Frontal cortex (tissue), 4 donors: Measurements from ENCODE around the gene SLC25A13. TPM values are rescaled to one million over a fixed set of nuclear protein-coding genes. Genes with fewer than 3 reads are reported as not detected.

Source experiments
- DNase-seq, 2 donors: peaks; one replicate each; pipeline ENCODE4 v3.0.0; 2012; ENCODE audit warnings: low spot score in 2 of 2
- FAIRE-seq: peaks from 2 replicates; lab custom pipeline; 2012; peaks lifted over from hg19 to GRCh38; lab: Jason Lieb, UNC
- total RNA-seq: library from RNA; depleted of rRNA; stranded (reverse); fragments of >200 nt; gene quantifications from one replicate; pipeline ENCODE4 v1.2.3, GENCODE V29; 2014
- donor health status: control.
- donor health status: control.
- donor health status: control.

The SLC25A13 gene
- total RNA-seq, 1 donor from 2014 or later = 11.4 TPM

DNA sequence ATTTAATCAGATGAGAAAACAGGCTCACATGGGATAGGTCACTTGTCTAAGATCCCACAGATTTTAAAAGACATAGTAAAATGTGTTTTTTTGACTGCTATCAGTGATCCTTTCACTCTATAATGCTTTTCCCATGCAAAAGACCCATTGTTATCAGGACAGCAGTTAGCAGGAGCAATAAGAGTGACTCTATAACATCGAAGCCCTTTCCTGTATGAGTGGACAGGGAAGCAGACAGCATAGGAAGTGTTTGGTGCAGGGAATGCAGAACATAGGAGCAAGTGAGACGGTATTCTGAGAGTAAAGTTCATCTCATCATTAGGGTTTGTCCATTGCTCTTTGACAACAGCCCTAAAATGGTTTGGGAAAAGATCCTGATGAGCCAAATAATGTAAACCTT is 68.5 kb downstream of the SLC25A13 start:
- no peak for FAIRE-seq
- no peak for DNase-seq

DNA sequence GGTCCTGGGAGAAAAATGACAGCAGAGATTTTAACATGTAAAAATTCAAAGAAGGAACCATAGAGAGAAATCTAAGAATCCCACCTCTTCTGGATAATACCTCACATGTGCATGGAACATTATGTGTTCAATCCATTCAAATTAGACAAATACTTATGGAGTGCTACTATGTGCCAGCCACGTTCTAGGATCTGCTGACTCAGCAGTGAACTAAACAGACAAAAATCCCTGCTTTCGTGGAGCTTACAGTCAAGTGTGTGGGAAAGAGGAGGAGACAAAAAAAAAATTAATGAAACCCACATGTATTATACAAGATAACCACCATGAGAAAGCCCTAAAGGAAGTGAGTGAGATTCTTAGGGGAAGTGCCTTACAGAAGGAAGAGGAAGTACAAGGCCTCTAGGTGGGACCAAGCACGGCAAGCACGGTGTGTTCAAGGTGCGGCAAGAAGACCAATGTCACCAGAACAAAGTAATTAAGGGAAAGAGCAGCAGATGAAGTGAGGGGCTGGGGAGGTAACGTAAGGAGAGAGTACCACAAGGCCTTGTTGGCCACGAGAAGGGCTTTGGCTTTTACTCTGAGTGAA is 71.0 kb downstream of the SLC25A13 start:
- DNase-seq (no peak), FAIRE-seq (no peak)

DNA sequence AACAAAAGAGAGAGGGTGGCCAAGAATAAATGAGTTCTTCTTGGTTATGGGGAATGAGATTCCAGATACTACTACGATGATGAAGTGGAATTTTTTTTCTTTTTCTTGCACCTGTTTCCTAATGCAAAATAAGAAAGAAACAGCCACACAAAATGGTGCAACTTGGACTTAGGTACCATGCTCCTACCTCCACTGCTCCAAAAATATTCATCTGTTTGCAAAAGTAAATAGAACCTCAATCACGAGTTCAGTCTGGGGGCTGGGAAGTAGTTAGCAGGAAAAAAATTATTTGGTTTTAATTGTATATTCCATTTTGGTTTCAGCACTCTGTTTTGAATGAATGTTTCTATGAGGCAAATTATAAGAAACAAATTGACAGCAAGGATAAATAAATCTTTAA is 73.5 kb downstream of the SLC25A13 start:
- no peak for FAIRE-seq
- no peak for DNase-seq

DNA sequence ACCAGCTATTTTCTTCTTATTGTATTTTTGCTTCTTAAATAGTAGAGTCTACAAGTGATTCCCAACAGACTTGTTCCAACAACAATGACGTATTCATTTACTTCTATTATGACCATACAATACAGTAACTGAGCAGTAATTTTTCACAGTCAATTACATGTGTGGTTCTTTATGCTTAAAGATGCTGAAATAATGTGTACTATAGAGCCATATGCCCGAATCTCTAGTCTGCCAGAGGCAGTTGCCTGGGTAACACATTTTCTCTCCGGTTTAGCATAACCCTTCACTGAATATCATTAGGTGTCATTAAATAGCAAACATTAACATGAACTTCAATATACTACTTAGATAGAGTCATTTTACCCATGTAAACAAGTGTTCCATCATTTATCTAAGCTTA is 75.0 kb downstream of the SLC25A13 start:
- no peak for FAIRE-seq
- no peak for DNase-seq

DNA sequence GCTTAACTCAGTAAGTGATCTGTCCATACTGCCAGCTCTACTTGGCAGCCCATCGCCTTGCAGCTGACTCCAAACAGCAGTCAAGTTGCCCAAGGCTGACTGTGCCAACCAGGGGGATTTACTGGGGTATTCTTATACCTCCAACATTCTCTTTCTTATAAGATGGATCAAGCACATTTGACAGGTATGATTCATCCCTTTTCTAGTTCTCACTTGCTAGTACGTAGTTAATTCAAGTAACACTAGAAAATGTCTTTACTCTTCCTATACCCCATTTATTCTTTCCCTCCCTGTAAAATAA is 77.0 kb downstream of the SLC25A13 start:
- FAIRE-seq (no peak), DNase-seq (no peak)

DNA sequence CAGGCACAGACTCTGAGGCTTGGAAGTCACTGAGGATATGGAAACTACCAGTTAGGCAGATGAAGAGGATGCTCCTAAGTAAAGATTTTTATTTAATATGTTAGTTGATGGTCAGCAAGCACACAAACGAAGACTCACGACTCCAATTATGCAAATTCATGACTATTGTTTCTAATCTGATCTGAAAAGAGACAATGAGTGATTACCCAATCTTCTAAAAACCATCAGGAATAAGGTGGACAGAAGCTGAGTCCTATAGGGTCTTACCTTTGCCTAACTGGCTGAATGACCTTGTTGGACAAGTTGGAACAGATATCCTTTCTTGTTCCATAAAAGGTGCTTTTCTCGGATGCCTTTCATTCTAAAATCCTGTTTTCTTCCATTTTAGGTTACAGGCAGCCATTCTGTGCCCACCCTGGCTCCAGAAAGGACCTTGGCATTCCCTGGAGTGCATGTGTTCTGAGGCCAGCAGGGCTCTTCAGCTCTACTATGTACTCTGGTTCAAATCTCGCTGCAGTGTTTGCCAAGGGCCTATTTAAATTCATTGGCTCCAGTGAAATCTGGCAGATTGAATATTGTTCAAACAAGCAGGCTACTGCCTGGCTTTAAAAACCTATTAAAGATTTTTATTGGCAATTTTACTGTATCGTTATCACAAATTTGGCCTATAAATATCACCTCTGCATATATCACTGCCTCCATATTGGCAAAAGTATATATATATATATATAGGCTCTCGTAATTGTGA is 77.5 kb downstream of the SLC25A13 start:
- FAIRE-seq (no peak), DNase-seq (no peak)

DNA sequence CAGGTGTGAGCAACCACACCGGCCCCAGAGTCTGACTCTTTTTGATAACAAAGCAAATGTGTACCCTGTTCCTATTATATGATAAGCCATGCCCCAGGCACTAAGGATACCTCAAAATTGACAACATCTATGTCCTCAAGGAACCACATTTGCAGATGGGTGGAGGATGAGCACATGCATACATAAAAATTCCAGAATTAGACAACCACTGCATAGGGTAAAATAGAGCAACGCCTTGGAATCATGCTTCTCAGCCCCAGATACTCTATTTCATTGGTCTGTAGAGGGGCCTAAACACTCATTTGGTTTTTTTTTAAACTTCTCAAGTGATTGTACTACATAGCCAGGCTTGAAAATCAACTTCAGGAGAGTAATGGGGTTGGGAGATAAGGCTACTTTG is 78.7 kb downstream of the SLC25A13 start:
- no peak for DNase-seq
- FAIRE-seq = no peak

DNA sequence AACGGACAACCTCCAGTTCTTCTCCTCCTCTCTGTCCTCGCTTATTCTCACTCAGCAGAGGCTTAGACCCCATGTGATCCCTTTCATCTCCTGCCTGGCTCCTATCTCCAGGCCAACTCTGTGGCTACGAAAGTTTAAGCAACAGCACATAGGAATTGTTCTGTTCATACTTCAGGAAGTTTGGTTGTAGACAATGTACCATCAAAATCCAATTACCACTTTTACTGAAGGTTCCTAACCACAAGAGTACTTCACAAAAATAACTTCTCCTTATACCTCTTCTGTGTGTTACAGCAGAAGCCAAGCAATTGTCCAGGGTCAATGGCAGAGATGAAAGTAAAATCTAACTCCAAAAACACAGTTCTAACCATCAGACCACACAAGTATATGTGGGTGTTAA is 80.0 kb downstream of the SLC25A13 start:
- no peak for DNase-seq
- no peak for FAIRE-seq

DNA sequence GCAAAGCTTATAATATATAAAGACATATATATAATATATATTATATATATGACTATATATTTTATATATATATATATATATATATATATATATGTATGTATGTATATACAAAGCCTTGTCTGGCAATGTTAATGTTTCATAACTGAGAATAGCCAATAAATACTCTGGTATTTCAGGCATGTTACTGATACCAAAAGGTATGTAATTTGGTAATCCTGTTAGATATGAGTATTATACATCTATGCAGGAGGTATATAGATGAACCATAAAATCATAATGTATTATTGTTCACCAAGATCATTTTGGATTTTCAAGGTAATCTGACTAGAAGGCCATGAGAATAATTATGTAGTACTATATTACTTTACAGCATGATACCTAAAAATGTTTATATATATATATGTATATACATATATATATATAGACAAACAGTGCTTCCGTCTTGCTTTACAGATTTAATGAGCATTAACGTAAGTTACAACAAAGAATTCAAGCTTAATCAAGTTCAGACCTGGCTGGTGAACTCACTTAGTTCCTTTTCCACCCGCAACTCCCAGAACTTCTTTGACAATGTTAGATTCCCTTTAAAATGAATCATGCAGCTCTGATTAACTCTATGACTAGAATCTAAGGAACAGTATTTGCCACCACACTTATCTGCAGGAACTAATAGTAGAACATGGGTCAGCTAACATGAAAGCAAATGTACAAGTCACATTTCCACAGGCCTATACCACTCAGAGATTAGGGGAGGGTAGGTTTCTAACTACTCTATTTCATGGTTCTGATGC is 82.7 kb downstream of the SLC25A13 start:
- no peak for FAIRE-seq
- DNase-seq = no peak

DNA sequence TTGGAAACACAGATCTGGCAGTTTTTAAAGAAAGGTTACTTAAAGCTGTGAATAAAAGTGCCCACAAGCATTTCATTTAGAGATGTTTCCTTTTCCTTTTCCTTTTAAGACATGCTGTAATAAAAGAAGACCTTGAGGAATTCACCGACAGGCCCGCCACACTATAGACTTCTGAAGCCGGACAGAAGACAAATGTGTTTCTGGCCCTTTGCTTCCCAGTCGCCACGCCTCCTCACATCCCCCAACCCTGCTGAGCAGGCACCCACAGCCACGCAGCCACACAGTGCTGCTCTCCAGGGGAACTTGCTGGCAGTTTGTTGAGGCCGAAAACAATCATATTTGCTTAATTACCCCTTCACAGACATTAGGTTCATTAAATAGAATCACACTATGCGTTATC is 83.4 kb downstream of the SLC25A13 start:
- no peak for DNase-seq
- no peak for FAIRE-seq

DNA sequence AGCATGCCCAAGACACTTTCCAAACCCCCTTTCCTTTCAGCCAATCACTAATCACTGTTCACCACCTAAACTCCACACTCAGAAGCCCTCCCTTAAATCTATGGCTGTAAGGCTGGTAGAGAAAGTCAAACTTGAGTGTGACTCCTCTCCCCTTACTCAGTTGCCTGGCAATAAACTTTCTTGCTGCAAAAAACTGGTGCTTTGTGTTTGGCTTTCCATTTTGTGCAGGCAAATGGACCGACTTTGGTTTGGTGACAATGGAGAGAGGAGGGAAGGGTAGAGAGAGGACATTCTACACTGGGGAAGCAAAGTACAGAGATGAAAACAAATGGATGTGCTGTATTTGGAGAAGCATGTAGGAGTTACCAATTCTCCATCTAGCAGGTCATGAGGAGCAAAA is 84.9 kb downstream of the SLC25A13 start:
- FAIRE-seq (no peak), DNase-seq (no peak)

DNA sequence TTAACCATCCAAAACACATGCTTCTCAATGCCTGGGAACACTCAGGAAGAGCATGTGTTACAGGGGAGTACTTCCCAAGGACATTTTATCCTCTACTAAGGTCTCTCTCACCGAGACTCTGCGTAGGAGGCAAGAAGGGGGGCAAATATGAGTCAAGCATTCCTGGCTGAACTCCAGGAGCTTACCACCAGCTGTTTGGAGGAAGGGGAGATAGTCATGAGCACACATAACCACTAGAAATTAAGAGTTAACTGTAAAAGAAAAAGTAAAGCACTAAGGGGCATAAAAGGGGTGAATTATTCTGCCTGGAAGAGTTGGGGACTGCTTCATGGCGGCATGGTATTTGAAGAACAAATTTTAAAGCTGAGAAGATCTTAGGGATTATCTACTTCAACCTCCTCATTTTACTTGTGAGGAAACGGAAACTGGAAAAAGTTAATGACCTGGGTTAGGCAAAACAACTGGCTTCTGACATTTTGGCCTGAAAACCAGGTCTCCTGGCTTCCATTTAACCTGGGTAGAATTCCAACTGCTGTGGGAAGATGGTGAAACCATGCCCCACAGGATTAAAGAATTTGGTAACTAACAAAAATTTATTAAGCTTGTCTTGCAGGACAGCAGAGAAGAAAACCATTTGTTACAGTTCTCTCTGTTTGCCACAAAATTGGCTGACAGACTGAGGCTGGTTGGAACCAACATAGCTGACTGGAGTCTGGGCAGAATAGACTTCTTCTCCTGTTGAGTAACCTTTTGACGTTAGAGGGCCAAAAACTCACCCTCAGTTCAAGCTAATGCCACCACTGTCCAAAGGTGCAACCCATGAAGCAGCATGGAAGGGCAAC is 85.5 kb downstream of the SLC25A13 start:
- no peak for FAIRE-seq
- no peak for DNase-seq

DNA sequence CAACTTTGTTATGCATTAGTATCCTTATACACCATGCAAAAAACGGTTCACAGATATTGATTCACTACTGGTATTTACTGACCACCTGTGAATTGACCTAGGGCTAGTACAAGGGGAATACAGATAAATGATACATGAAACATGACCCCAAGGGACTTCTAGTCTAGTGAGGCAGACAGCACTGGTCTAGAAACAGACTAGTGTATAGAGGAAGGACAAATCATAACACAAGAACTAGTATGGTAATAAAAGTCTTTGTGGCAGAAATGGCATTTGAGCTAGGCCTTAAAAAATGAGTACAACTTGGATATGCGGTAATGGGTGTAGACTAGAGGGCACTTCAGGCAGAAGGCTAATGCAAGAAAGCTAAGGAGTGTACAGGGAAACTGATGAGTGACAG is 86.6 kb downstream of the SLC25A13 start:
- DNase-seq (no peak), FAIRE-seq (no peak)

DNA sequence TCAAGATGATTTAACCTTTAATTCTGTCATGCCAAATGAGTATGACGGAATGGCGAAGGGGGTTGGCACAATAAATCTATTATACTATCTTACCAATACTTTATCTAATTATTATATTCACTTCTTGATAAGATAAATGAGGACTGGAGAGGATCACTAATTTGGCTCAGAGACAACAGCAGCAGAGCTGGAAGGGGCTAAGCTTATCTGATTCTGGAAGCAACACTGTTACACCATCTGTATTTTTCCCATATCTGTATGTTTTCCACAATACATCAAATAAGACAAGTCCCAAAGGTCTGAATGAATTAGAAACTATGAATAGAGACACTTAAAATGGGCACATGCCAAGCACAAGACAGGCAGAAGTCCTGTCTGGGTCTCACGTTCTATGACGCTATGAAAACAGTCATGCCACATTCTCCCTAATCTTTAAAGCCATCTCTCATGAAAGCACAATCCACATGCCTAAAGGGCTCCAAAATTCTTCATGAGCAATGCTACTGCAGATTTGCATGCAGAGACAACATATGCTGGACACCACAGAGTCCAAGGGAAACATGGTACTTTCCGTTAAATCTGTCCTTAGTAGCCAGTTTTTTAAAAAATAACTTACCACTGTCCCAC is 88.3 kb downstream of the SLC25A13 start:
- no peak for DNase-seq
- no peak for FAIRE-seq

DNA sequence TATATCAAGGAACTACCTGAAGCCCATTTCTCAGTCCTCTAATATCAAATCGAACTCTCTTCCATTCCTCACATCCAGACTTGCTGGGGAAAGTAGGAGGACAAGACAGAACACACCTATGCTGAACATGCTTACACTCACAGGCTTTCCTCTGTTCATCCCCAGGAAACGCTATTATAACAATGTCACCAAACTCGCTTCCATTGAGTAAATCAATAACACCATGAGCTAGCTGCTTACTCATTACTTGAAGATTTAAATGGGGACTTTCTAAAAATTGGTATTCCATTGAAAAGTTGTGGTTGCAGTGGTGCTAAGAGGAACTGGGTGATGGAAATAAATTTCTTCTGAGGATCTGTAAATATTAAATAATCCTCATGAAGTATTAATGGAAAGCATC is 88.8 kb downstream of the SLC25A13 start:
- no peak for FAIRE-seq
- DNase-seq = no peak

DNA sequence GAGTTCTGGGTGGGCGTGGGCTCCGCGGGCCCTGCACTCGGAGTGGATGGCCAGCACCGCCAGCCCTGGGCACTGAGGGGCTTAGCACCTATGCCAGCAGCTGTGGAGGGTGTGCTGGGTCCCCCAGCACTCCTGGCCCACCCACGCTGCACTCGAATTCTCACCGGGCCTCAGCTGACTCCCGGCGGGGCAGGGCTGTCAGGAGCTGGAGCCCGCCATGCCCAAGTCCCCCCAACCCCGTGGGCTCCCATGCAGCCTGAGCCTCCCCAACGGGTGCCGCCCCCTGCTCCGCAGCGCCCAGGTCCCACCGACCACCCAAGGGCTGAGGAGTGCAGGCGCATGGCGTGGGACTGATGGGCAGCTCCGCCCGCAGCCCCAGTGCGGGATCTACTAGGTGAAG is 93.1 kb downstream of the SLC25A13 start:
- FAIRE-seq (no peak), DNase-seq (no peak)

DNA sequence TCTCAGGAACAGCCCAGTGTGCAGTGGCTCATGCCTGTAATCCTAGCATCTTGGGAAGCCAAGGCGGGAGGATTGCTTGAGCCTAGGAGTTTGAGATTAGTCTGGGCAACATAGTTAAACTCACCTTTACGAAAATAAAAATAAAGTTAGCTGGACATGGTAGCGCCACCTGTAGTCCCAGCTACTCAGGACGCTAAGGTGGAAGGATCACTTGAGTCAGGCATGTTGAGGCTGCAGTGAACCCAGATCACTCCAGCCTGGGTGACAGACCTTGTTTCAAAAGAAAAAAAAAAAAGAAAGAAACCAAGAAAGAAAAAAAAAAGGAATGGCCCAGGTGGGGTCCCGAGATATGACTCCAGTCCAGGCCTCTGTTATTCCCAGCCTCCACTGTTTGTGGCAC is 96.6 kb downstream of the SLC25A13 start:
- no peak for FAIRE-seq
- DNase-seq = no peak

DNA sequence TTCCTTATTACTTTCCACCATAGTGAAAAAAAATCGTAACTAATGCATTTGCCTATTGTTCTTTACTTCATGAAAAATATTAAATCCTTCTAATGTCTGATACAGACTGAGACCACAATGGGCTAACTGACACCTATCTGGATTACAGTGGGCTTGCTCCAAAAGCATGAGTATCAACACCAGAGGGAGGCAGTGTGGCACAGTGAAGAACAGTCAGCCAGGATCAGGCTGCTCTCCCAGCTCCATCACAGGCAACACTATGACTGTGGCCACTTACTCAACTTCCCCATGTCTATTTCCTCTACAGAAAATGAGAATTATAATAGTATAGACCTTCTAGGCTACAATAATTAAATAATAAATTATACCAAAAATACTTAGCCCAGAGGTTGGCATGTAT is 97.2 kb downstream of the SLC25A13 start:
- peak in 1 of 2 donors; percentile 43 for DNase-seq
- FAIRE-seq = no peak

DNA sequence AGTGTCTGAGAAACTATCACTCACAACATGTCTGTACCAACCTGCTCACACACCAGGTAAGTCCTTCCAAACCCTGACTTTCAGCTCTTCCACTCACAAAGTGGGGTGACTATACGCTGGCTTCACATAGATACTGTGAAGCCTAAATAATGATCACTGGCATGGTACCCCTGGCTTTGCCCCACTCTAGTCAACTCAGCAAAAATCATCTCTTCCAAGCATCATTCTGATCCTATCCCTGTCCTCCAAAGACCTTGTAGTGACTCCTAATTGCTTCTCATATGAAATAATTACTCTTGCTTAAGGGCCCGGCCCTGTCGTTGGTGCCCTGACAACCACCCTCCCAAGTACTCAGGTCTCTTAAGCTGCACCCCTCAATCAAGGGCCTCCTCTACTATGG is 97.8 kb downstream of the SLC25A13 start:
- no peak for FAIRE-seq
- DNase-seq = no peak

DNA sequence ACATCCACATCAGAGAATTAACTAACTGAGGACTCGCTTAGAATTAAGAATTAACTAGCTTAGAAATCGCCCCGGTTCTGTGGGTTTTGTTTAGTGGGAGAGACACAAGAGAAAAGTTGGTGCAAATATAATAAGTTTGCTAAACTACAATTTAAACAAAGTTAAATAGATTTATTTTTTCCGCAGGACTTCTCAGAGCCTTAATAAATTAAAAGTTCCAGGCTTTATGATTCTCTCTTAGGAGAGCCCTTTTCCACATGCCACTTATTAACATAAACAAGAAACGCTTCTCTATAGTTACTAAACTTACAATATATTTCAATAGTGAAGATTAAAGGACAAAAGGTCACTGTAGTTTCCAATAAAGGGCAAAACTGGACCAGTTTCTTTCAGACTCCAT is 100.0 kb downstream of the SLC25A13 start:
- FAIRE-seq (no peak), DNase-seq (no peak)
